ENCODE results near the gene GLIPR1L2.

Gene GLIPR1L2

GRCh38 chr12:75460204-75460603 lies 69.3 kb downstream of the GLIPR1L2 start:
- H3K4me2 ChIP-seq (ENCODE audit: low read length), result no peak overlapping the region
- no peak overlapping the region for H2AFZ ChIP-seq (ENCODE audit: low read depth, low read length)

GRCh38 chr12:75471902-75472890 lies 81.3 kb downstream of the GLIPR1L2 start:
- Histone ChIP-seq H3K4me2 (ENCODE audit: low read length) (peak overlapping the region; percentile 54), H2AFZ (ENCODE audit: low read depth, low read length) (peak overlapping the region; percentile 95), H3K4me1 (ENCODE audit: low read length) (peaks cover 12% of the 10 kb centered on the region), H3K9me3 (ENCODE audit: insufficient read depth, low read length) (no peaks in the 10 kb centered on the region), H3K79me2 (ENCODE audit: low read length) (no peaks in the 10 kb centered on the region), H3K4me3 (ENCODE audit: low read length) (no peak overlapping the region), H4K20me1 (ENCODE audit: insufficient read depth, low read length) (no peaks in the 10 kb centered on the region), H3K36me3 (replicated peaks; ENCODE audit: low read depth, low read length) (no peaks in the 10 kb centered on the region), H3K9ac (ENCODE audit: low read length) (peak overlapping the region; percentile 37; the same call in 1 of the 2 replicates), H3K27ac (ENCODE audit: low read length) (peak overlapping the region; percentile 56), H3K27me3 (ENCODE audit: low read depth, low read length) (no peaks in the 10 kb centered on the region)
- TF ChIP-seq, protein P1, sequence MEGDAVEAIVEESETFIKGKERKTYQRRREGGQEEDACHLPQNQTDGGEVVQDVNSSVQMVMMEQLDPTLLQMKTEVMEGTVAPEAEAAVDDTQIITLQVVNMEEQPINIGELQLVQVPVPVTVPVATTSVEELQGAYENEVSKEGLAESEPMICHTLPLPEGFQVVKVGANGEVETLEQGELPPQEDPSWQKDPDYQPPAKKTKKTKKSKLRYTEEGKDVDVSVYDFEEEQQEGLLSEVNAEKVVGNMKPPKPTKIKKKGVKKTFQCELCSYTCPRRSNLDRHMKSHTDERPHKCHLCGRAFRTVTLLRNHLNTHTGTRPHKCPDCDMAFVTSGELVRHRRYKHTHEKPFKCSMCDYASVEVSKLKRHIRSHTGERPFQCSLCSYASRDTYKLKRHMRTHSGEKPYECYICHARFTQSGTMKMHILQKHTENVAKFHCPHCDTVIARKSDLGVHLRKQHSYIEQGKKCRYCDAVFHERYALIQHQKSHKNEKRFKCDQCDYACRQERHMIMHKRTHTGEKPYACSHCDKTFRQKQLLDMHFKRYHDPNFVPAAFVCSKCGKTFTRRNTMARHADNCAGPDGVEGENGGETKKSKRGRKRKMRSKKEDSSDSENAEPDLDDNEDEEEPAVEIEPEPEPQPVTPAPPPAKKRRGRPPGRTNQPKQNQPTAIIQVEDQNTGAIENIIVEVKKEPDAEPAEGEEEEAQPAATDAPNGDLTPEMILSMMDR (IDR thresholded peaks at IDR 0.05; ENCODE audit: low read depth, low read length), result no peak
- no peak for TF ChIP-seq EZH2phosphoT487 (IDR thresholded peaks at IDR 0.05; ENCODE audit: low read depth)

More at GRCh38 chr12:75460204-75460603, 69.3 kb downstream of the GLIPR1L2 start:
- H3K79me2 ChIP-seq (ENCODE audit: low read length), result no peaks in the 10 kb centered on the region
- H3K4me1 ChIP-seq (ENCODE audit: low read length), result no peaks in the 10 kb centered on the region
- no peaks in the 10 kb centered on the region for H3K9me3 ChIP-seq (ENCODE audit: insufficient read depth, low read length)
- no peaks in the 10 kb centered on the region for H4K20me1 ChIP-seq (ENCODE audit: insufficient read depth, low read length)
- no peaks in the 10 kb centered on the region for H3K27me3 ChIP-seq (ENCODE audit: low read depth, low read length)
- no peak overlapping the region for H3K4me3 ChIP-seq (ENCODE audit: low read length)
- H3K36me3 ChIP-seq (replicated peaks; ENCODE audit: low read depth, low read length), result no peaks in the 10 kb centered on the region
- no peak overlapping the region for H3K9ac ChIP-seq (ENCODE audit: low read length)
- TF ChIP-seq, protein P1 (IDR thresholded peaks at IDR 0.05; ENCODE audit: low read depth, low read length), result no peak
- no peak for TF ChIP-seq EZH2phosphoT487 (IDR thresholded peaks at IDR 0.05; ENCODE audit: low read depth)
- H3K27ac ChIP-seq (ENCODE audit: low read length), result no peak overlapping the region

- H2AFZ ChIP-seq (ENCODE audit: low read depth, low read length), result no peak overlapping the region
- H3K4me3 ChIP-seq (ENCODE audit: low read length), result no peak overlapping the region
- TF ChIP-seq, protein P1 (IDR thresholded peaks at IDR 0.05; ENCODE audit: low read depth, low read length), result no peak
- no peak for TF ChIP-seq EZH2phosphoT487 (IDR thresholded peaks at IDR 0.05; ENCODE audit: low read depth)
- H3K27ac ChIP-seq (ENCODE audit: low read length), result no peak overlapping the region
- no peaks in the 10 kb centered on the region for H3K79me2 ChIP-seq (ENCODE audit: low read length)
- H4K20me1 ChIP-seq (ENCODE audit: insufficient read depth, low read length), result no peaks in the 10 kb centered on the region
- H3K4me2 ChIP-seq (ENCODE audit: low read length), result no peak overlapping the region
- H3K9me3 ChIP-seq (ENCODE audit: insufficient read depth, low read length), result no peaks in the 10 kb centered on the region
- H3K4me1 ChIP-seq (ENCODE audit: low read length), result peaks cover 25% of the 10 kb centered on the region
- no peaks in the 10 kb centered on the region for H3K27me3 ChIP-seq (ENCODE audit: low read depth, low read length)
- no peak overlapping the region for H3K9ac ChIP-seq (ENCODE audit: low read length)
- no peaks in the 10 kb centered on the region for H3K36me3 ChIP-seq (replicated peaks; ENCODE audit: low read depth, low read length)
Observed at GRCh38 chr12:75474116-75474515, 83.2 kb downstream of the GLIPR1L2 start.

DNA sequence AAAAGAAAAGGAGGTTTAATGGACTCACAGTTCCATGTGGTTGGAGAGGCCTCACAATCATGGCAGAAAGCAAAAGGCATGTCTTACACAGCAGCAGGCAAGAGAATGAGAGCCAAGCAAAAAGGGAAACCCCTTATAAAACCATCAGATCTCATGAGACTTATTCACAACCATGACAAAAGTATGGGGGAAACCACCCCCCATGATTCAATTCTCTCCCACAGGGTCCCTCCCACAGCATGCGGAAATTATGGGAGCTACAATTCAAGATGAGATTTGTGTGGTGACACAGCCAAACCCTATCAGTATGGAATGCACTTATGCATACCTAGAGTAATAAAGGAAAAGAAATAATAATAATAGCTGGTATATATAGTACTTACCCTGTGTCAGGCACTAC lies 85.2 kb downstream of the GLIPR1L2 start:
- H3K4me2 ChIP-seq (ENCODE audit: low read length), result no peak overlapping the region
- H2AFZ ChIP-seq (ENCODE audit: low read depth, low read length), result no peak overlapping the region
- H3K36me3 ChIP-seq (replicated peaks; ENCODE audit: low read depth, low read length), result no peaks in the 10 kb centered on the region
- no peaks in the 10 kb centered on the region for H3K27me3 ChIP-seq (ENCODE audit: low read depth, low read length)
- H4K20me1 ChIP-seq (ENCODE audit: insufficient read depth, low read length), result no peaks in the 10 kb centered on the region
- H3K9ac ChIP-seq (ENCODE audit: low read length), result no peak overlapping the region
- no peaks in the 10 kb centered on the region for H3K79me2 ChIP-seq (ENCODE audit: low read length)
- no peak overlapping the region for H3K4me3 ChIP-seq (ENCODE audit: low read length)
- no peaks in the 10 kb centered on the region for H3K9me3 ChIP-seq (ENCODE audit: insufficient read depth, low read length)
- peaks cover 38% of the 10 kb centered on the region for H3K4me1 ChIP-seq (ENCODE audit: low read length)
- H3K27ac ChIP-seq (ENCODE audit: low read length), result no peak overlapping the region
- TF ChIP-seq EZH2phosphoT487 (IDR thresholded peaks at IDR 0.05; ENCODE audit: low read depth), result no peak
- TF ChIP-seq, protein P1 (IDR thresholded peaks at IDR 0.05; ENCODE audit: low read depth, low read length), result no peak
